Right lobe of liver (tissue), 6 donors: ENCODE data around the gene DBET. TPM values are rescaled to one million over a fixed set of nuclear protein-coding genes. Genes with fewer than 3 reads are reported as not detected.
"Not testable (repeated sequence)": the region's sequence is repeated elsewhere in the genome, so short reads cannot be mapped to it uniquely, and the experiment has no call there.

Experiments used
- ATAC-seq, 4 donors: fragments of 200-7000 bp; cut with Tn5 transposase; one replicate each; pipeline ENCODE4 v1.9.1; 2020; ENCODE audit warnings: mild to moderate bottlenecking in 4 of 4, moderate library complexity in 4 of 4
- DNase-seq, 3 donors: peaks; one replicate each; pipeline ENCODE4 v3.0.0-alpha.2; 2020
- H3K27ac ChIP-seq, 3 donors: fragments of 200-600 bp; one replicate each; pipeline ENCODE4 v1.8.0; 2022
- H3K27me3 ChIP-seq, 2 donors: fragments of 200-600 bp; one replicate each; pipeline ENCODE4 v1.8.0; 2022
- H3K36me3 ChIP-seq, 4 donors: fragments of 200-600 bp; sonication (generic) in 1 of 4; one replicate each; pipeline versions ENCODE4 v1.5.1 to v1.8.0; 2017 to 2022; ENCODE audit warnings: control low read depth in 1 of 4
- H3K4me1 ChIP-seq, 4 donors: fragments of 200-600 bp; sonication (generic) in 1 of 4; one replicate each; pipeline versions ENCODE4 v1.5.1 to v1.8.0; 2017 to 2022; ENCODE audit warnings: control low read depth in 1 of 4
- H3K4me3 ChIP-seq, 3 donors: fragments of 200-600 bp; one replicate each; pipeline ENCODE4 v1.8.0; 2022
- H3K9me3 ChIP-seq, 4 donors: fragments of 200-600 bp; sonication (generic) in 1 of 4; one replicate each; pipeline versions ENCODE4 v1.5.1 to v1.8.0; 2017 to 2022; ENCODE audit warnings: control low read depth in 1 of 4
- WGBS: methylation state at CpG from one replicate; pipeline ENCODE4 v1.1.6; 2018; ENCODE audit warnings: low coverage, low lambda C conversion rate; ENCODE audit not compliant: insufficient coverage; ENCODE audit errors: missing lambda C conversion rate; 5-methylcytosine and 5-hydroxymethylcytosine counted together
- intact Hi-C, 2 donors: fragments of 100-400 bp; cut with DNase I; formaldehyde crosslinking; loops; one replicate each; pipeline versions ENCODE4 v1.11.2 to v1.14.1; 2022
- small RNA-seq, 2 experiments: library from RNA; depleted of rRNA; stranded (forward); fragments of <200 nt; gene quantifications; one replicate each; pipeline ENCODE3, GENCODE V24; 2016
- total RNA-seq, 6 experiments: library from RNA; depleted of rRNA in 2 of 6; stranded (reverse); fragments of >200 nt in 2 of 6; fragmentation: NEBNext Ultra II Directional in 3 of 6; extraction: Animal tissue kit (Norgen Biotek cat#: 25700) in 3 of 6; gene quantifications; one replicate each; pipeline versions ENCODE4 v1.1.0 to v1.2.4, GENCODE V29; 2016 to 2023
- donor health status: DM: no; HTN: yes; CAD: no.
- donor health status: DM: no; HTN: no; CAD: no.
- donor health status: DM: no; HTN: no; CAD: no.
- donor health status: DM: no; HTN: yes; CAD: no.
- donor health status: DM: no; HTN: yes; CAD: no.

The DBET gene
- total RNA-seq, 6 experiments from 2014 or later, result not detected

GRCh38 chr4:190108756-190109155 lies 44.5 kb downstream of the DBET start:
- H3K27ac ChIP-seq, H3K4me1 ChIP-seq, intact Hi-C loops, H3K4me3 ChIP-seq, ATAC-seq, H3K36me3 ChIP-seq, H3K27me3 ChIP-seq, H3K9me3 ChIP-seq: not testable (repeated sequence)
- DNase-seq, result peak in 2 of 3 donors; percentile 43 to 51
- WGBS, result 51% methylated on average over 6 of the region's 6 CpGs

GRCh38 chr4:190109390-190110011 lies 45.2 kb downstream of the DBET start:
- H3K27me3 ChIP-seq, H3K4me1 ChIP-seq, H3K4me3 ChIP-seq, H3K36me3 ChIP-seq, ATAC-seq, H3K27ac ChIP-seq, DNase-seq, intact Hi-C loops, H3K9me3 ChIP-seq: not testable (repeated sequence)
- 23% methylated on average over 1 of the region's 1 CpG for WGBS

- H3K4me1 ChIP-seq, H3K9me3 ChIP-seq, intact Hi-C loops, H3K27me3 ChIP-seq, H3K36me3 ChIP-seq, H3K4me3 ChIP-seq, H3K27ac ChIP-seq, DNase-seq, ATAC-seq: not testable (repeated sequence)
Measured at GRCh38 chr4:190110033-190110432, 45.7 kb downstream of the DBET start.

GRCh38 chr4:190110570-190111295 lies 46.4 kb downstream of the DBET start:
- H3K9me3 ChIP-seq, H3K27me3 ChIP-seq, intact Hi-C loops, H3K4me3 ChIP-seq, H3K27ac ChIP-seq, ATAC-seq, H3K4me1 ChIP-seq, DNase-seq, H3K36me3 ChIP-seq: not testable (repeated sequence)
- WGBS, result 45% methylated on average over 4 of the region's 4 CpGs

GRCh38 chr4:190112879-190113278 lies 48.6 kb downstream of the DBET start:
- H3K27ac ChIP-seq, H3K4me3 ChIP-seq, H3K27me3 ChIP-seq, H3K36me3 ChIP-seq, DNase-seq, ATAC-seq, H3K9me3 ChIP-seq, intact Hi-C loops, H3K4me1 ChIP-seq: not testable (repeated sequence)
- 57% methylated on average over 3 of the region's 3 CpGs for WGBS

- H3K36me3 ChIP-seq, H3K4me1 ChIP-seq, H3K4me3 ChIP-seq, intact Hi-C loops, H3K27me3 ChIP-seq, ATAC-seq, H3K9me3 ChIP-seq, DNase-seq, H3K27ac ChIP-seq: not testable (repeated sequence)
- 46% methylated on average over 3 of the region's 3 CpGs for WGBS
Measured at GRCh38 chr4:190114991-190115390, 50.7 kb downstream of the DBET start.

Small RNA genes lying within 50 kb of the gene (small RNA-seq; reads per million reads assigned to genes)
- 1.4 to 2.3 reads per million in 2 experiments for gene RNA5SP174
- 4.4 to 15.3 reads per million in 2 experiments for gene RNA5SP175

Other genes starting within 250 kb of the DBET start
- 10 to 100 TPM; 14.2 to 23.7 (median 18.0) TPM for gene FRG1, start 123.6 kb upstream of the DBET start, total RNA-seq
- not detected for gene FRG2, start 37.2 kb upstream of the DBET start, total RNA-seq
- gene DUX4, start 109.3 kb downstream of the DBET start, total RNA-seq, result not detected